ENCODE measurements around the gene C1orf159. TPM values are rescaled to one million over a fixed set of nuclear protein-coding genes. Genes with fewer than 3 reads are reported as not detected.
A peak's percentile ranks its signal among the peaks of the same experiment; 100 is the strongest.

Gene C1orf159
- total RNA-seq, 2 donors from 2014 or later = 8.8 to 13.2 TPM

GRCh38 chr1:1065265-1065939, 50.5 kb downstream of the C1orf159 start:
- peaks cover 28% of the 10 kb centered on the region for H3K4me1 ChIP-seq
- H3K27me3 ChIP-seq = peaks cover 0 to 7% of the 10 kb centered on the region in 2 donors
- no peaks in the 10 kb centered on the region for H3K9me3 ChIP-seq
- 43 to 45% methylated on average over 15 to 19 of the region's 20 CpGs for WGBS, 2 donors
- no peak overlapping the region for H3K4me3 ChIP-seq
- H3K36me3 ChIP-seq (replicated peaks in 1 of 2; ENCODE audit: insufficient read depth in 1 of 2, low read depth in 2 of 2) = no peaks in the 10 kb centered on the region
- ATAC-seq = no peak
- no peak overlapping the region for H3K27ac ChIP-seq
- intact Hi-C loops (cut with DNase I) = no loop called here
- no peak for DNase-seq
- TF ChIP-seq CTCF (IDR thresholded peaks at IDR 0.05) = no peak
- TF ChIP-seq POLR2A (IDR thresholded peaks at IDR 0.05) = no peak

- Histone ChIP-seq H3K27ac (no peak overlapping the region), H3K36me3 (replicated peaks in 1 of 2; ENCODE audit: insufficient read depth in 1 of 2, low read depth in 2 of 2) (no peaks in the 10 kb centered on the region), H3K9me3 (no peaks in the 10 kb centered on the region), H3K27me3 (peaks cover 0 to 7% of the 10 kb centered on the region in 2 donors), H3K4me1 (peaks cover 33% of the 10 kb centered on the region), H3K4me3 (no peak overlapping the region)
- WGBS, 2 donors = 4 to 5% methylated on average over 8 to 49 of the region's 50 CpGs
- ATAC-seq = peak; percentile 55
- intact Hi-C loops (cut with DNase I) = loop anchor here (5.0 kb wide), 1 partner anchor 82 kb away; the partner anchor contains the start of gene PERM1
- DNase-seq = peak; percentile 68 to 80 (median 74)
- TF ChIP-seq CTCF (IDR thresholded peaks at IDR 0.05) (peak; percentile 81 to 96 (median 91)), POLR2A (IDR thresholded peaks at IDR 0.05) (peak in 2 of 3 donors; percentile 9 to 21)
These were observed 51.7 kb downstream of the C1orf159 start for GRCh38 chr1:1063945-1064831.

- no peak for TF ChIP-seq POLR2A (IDR thresholded peaks at IDR 0.05)
- no peak for TF ChIP-seq CTCF (IDR thresholded peaks at IDR 0.05)
- peaks cover 0 to 10% of the 10 kb centered on the region in 2 donors for H3K27me3 ChIP-seq
- no peaks in the 10 kb centered on the region for H3K9me3 ChIP-seq
- H3K27ac ChIP-seq = no peak overlapping the region
- no peaks in the 10 kb centered on the region for H3K36me3 ChIP-seq (replicated peaks in 1 of 2; ENCODE audit: insufficient read depth in 1 of 2, low read depth in 2 of 2)
- intact Hi-C loops (cut with DNase I) = loop anchor here (5.0 kb wide), 1 partner anchor 81 kb away; the partner anchor contains the start of gene PERM1
- no peak overlapping the region for H3K4me3 ChIP-seq
- peaks cover 38% of the 10 kb centered on the region for H3K4me1 ChIP-seq
- ATAC-seq = no peak
- 46 to 80% methylated on average over 7 to 21 of the region's 24 CpGs for WGBS, 2 donors
- no peak for DNase-seq
These were observed 52.5 kb downstream of the C1orf159 start for GRCh38 chr1:1063261-1063944.

- no peaks in the 10 kb centered on the region for H3K9me3 ChIP-seq
- TF ChIP-seq POLR2A (IDR thresholded peaks at IDR 0.05) (no peak), CTCF (IDR thresholded peaks at IDR 0.05) (no peak)
- H3K4me1 ChIP-seq = peaks cover 37% of the 10 kb centered on the region
- WGBS, 2 donors = 30 to 51% methylated on average over 6 to 28 of the region's 29 CpGs
- intact Hi-C loops (cut with DNase I) = loop anchor here (5.0 kb wide), 1 partner anchor 80 kb away; the partner anchor contains the start of gene PERM1
- no peak for ATAC-seq
- DNase-seq = no peak
- peaks cover 0 to 14% of the 10 kb centered on the region in 2 donors for H3K27me3 ChIP-seq
- H3K4me3 ChIP-seq = no peak overlapping the region
- H3K27ac ChIP-seq = no peak overlapping the region
- H3K36me3 ChIP-seq (replicated peaks in 1 of 2; ENCODE audit: insufficient read depth in 1 of 2, low read depth in 2 of 2) = no peaks in the 10 kb centered on the region
These were observed 53.3 kb downstream of the C1orf159 start for GRCh38 chr1:1062348-1063163.
